GM18861 (cell line): ENCODE data around the gene MAPK12.

Source experiments
- ATAC-seq: cut with Tn5 transposase; IDR thresholded peaks from one replicate; pipeline ENCODE4 v1.9.1; 2021; ENCODE audit not compliant: unreplicated experiment

Gene MAPK12

GRCh38 chr22:50261615-50262459 is at the start of gene MAPK12:
Gene MAPK12, minus strand, starts transcription at chr22:50261683. Its CDS starts 174 bp downstream, at chr22:50261509.
- ATAC-seq = no peak

- ATAC-seq = no peak
Measured at GRCh38 chr22:50310949-50311444, 49.5 kb upstream of the MAPK12 start.

GRCh38 chr22:50310031-50310722 is 48.7 kb upstream of the MAPK12 start:
- ATAC-seq = no peak

GRCh38 chr22:50309601-50309991 is 48.1 kb upstream of the MAPK12 start:
- ATAC-seq = no peak

GRCh38 chr22:50308986-50309600 is 47.6 kb upstream of the MAPK12 start:
- no peak for ATAC-seq

GRCh38 chr22:50308597-50308935 is 47.1 kb upstream of the MAPK12 start:
- no peak for ATAC-seq

GRCh38 chr22:50307890-50308596 is 46.6 kb upstream of the MAPK12 start:
- ATAC-seq = no peak

GRCh38 chr22:50306753-50307749 is 45.6 kb upstream of the MAPK12 start, which contains the start of gene PLXNB2:
Gene PLXNB2, minus strand, starts transcription at chr22:50307646. Its CDS starts 17,062 bp downstream, at chr22:50290584.
- no peak for ATAC-seq

GRCh38 chr22:50305923-50306566 is 44.6 kb upstream of the MAPK12 start:
- ATAC-seq = no peak

GRCh38 chr22:50305393-50305922 is 44.0 kb upstream of the MAPK12 start:
- ATAC-seq = no peak

GRCh38 chr22:50304528-50305392 is 43.3 kb upstream of the MAPK12 start:
- ATAC-seq = no peak

GRCh38 chr22:50303848-50304527 is 42.5 kb upstream of the MAPK12 start:
- no peak for ATAC-seq

- no peak for ATAC-seq
Measured at GRCh38 chr22:50303515-50303847, 42.0 kb upstream of the MAPK12 start.

GRCh38 chr22:50302564-50302963 is 41.1 kb upstream of the MAPK12 start:
- ATAC-seq = no peak

GRCh38 chr22:50302041-50302541 is 40.6 kb upstream of the MAPK12 start:
- no peak for ATAC-seq

GRCh38 chr22:50301581-50301991 is 40.1 kb upstream of the MAPK12 start:
- no peak for ATAC-seq

- ATAC-seq = no peak
Measured at GRCh38 chr22:50300620-50301257, 39.3 kb upstream of the MAPK12 start.
